Esophagus muscularis mucosa (tissue), 4 donors: ENCODE results near the gene AUNIP. TPM values are rescaled to one million over a fixed set of nuclear protein-coding genes. Genes with fewer than 3 reads are reported as not detected.
"Not testable (repeated sequence)": the region's sequence is repeated elsewhere in the genome, so short reads cannot be mapped to it uniquely, and the experiment has no call there.

ENCODE experiments used
- DNase-seq: peaks from one replicate; pipeline ENCODE4 v3.0.0-alpha.2; 2017; ENCODE audit errors: extremely low spot score
- H3K27ac ChIP-seq, 4 donors: fragments of 200-600 bp; sonication (generic); replicated peaks in 1 of 4; 1 replicate in 3 of 4; 2 replicates in 1 of 4; pipeline ENCODE4 v1.5.1; 2016 to 2019; ENCODE audit warnings: mild to moderate bottlenecking in 1 of 4
- H3K27me3 ChIP-seq, 4 donors: fragments of 200-600 bp; sonication (generic); one replicate each; pipeline versions ENCODE4 v1.5.1 to v1.6.0; 2016 to 2019
- H3K36me3 ChIP-seq, 4 donors: fragments of 200-600 bp; sonication (generic); one replicate each; pipeline ENCODE4 v1.5.1; 2016 to 2019
- H3K4me1 ChIP-seq, 4 donors: fragments of 200-600 bp; sonication (generic); one replicate each; pipeline ENCODE4 v1.5.1; 2016 to 2019
- H3K4me3 ChIP-seq, 4 donors: fragments of 200-600 bp; sonication (generic); 1 replicate in 2 of 4; 2 replicates in 2 of 4; pipeline ENCODE4 v1.5.1; 2016 to 2019; ENCODE audit warnings: mild to moderate bottlenecking in 4 of 4, moderate library complexity in 1 of 4
- H3K9me3 ChIP-seq, 4 donors: fragments of 200-600 bp; sonication (generic); 1 replicate in 3 of 4; 2 replicates in 1 of 4; pipeline ENCODE4 v1.5.1; 2016 to 2019
- EP300 ChIP-seq: sonication (generic); formaldehyde crosslinking; IDR thresholded peaks from one replicate; pipeline ENCODE4 v1.6.1; 2017; ENCODE audit warnings: antibody characterized with exemption
- POLR2A ChIP-seq: fragments of 450-650 bp; IDR thresholded peaks from one replicate; pipeline ENCODE4 v1.6.1; 2017; ENCODE audit warnings: antibody characterized with exemption, moderate library complexity, mild to moderate bottlenecking, low read depth
- POLR2AphosphoS5 ChIP-seq, 2 donors: sonication (generic); formaldehyde crosslinking; IDR thresholded peaks; one replicate each; pipeline ENCODE4 v1.6.1; 2017; ENCODE audit warnings: antibody characterized with exemption in 2 of 2
- WGBS: methylation state at CpG from one replicate; pipeline ENCODE4 v1.1.5; 2018; 5-methylcytosine and 5-hydroxymethylcytosine counted together
- intact Hi-C: fragments of 100-400 bp; cut with DNase I; formaldehyde crosslinking; loops from one replicate; pipeline ENCODE4 v1.15.1; 2023
- total RNA-seq, 4 donors: library from RNA; depleted of rRNA; stranded (reverse); fragments of >200 nt; gene quantifications; one replicate each; pipeline versions ENCODE4 v1.1.0 to v1.2.1, GENCODE V29; 2016
- TF ChIP-seq, protein P1 (sequence below), 3 experiments: fragments of 200-600 bp in 2 of 3; fragments of 450-650 bp in 1 of 3; sonication (generic) in 2 of 3; IDR thresholded peaks; one replicate each; pipeline ENCODE4 v1.5.1; 2017 to 2019; ENCODE audit warnings: antibody characterized with exemption in 3 of 3, mild to moderate bottlenecking in 2 of 3, moderate library complexity in 1 of 3

The AUNIP gene
- total RNA-seq, 4 donors from 2014 or later = not detected

DNA sequence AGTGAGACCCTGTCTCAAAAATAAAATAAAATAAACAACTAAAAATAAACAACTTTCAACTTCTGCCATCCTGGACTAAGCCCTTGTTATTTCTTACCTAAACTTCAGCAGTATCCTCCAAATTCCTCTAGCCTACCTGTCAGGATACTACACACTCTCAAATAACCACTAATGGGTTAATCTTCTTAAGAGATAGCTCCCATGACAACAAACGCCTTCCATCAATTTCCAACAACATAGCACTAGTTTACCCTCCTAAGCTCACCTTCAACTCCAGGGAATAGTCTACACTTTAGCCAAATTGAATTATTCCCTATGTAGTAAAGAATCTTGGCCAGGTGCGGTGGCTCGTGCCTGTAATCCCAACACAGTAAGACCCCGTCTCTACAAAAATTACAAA, 11.3 kb downstream of the AUNIP start:
- WGBS = 69% methylated on average over 4 of the region's 4 CpGs
- Histone ChIP-seq H3K4me3 (no peak overlapping the region), H3K36me3 (no peaks in the 10 kb centered on the region), H3K9me3 (no peaks in the 10 kb centered on the region), H3K27me3 (no peaks in the 10 kb centered on the region), H3K27ac (no peak overlapping the region), H3K4me1 (no peaks in the 10 kb centered on the region)
- no peak for DNase-seq
- no peak for TF ChIP-seq EP300
- intact Hi-C loops = no loop called here

DNA sequence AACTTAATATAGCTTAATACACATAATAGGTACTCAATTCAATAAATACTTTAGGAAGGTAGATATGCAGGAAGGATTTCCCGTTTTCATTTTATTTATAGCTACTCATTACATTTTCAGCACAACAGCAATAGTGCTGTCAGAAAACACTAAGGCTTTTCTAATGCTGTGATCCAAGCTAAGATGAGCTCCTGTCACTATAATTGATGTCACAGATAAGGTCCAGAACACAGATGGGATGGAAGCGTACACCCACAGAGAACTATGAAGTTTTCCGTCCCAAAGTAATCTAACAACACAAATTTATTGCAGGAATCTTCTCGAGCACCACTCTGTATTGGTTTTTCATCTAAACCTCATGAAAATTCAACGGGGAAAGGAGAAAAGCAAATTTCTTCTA, 13.6 kb downstream of the AUNIP start:
- Histone ChIP-seq H3K27me3 (no peaks in the 10 kb centered on the region), H3K36me3 (no peaks in the 10 kb centered on the region), H3K9me3 (no peaks in the 10 kb centered on the region), H3K4me1 (peaks cover 0 to 4% (median 0%) of the 10 kb centered on the region in 4 donors), H3K4me3 (no peak overlapping the region), H3K27ac (no peak overlapping the region)
- DNase-seq = no peak
- TF ChIP-seq, protein P1, sequence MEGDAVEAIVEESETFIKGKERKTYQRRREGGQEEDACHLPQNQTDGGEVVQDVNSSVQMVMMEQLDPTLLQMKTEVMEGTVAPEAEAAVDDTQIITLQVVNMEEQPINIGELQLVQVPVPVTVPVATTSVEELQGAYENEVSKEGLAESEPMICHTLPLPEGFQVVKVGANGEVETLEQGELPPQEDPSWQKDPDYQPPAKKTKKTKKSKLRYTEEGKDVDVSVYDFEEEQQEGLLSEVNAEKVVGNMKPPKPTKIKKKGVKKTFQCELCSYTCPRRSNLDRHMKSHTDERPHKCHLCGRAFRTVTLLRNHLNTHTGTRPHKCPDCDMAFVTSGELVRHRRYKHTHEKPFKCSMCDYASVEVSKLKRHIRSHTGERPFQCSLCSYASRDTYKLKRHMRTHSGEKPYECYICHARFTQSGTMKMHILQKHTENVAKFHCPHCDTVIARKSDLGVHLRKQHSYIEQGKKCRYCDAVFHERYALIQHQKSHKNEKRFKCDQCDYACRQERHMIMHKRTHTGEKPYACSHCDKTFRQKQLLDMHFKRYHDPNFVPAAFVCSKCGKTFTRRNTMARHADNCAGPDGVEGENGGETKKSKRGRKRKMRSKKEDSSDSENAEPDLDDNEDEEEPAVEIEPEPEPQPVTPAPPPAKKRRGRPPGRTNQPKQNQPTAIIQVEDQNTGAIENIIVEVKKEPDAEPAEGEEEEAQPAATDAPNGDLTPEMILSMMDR (IDR thresholded peaks at IDR 0.05) = no peak
- TF ChIP-seq EP300 = no peak
- WGBS = 86% methylated on average over 5 of the region's 5 CpGs
- intact Hi-C loops = no loop called here

DNA sequence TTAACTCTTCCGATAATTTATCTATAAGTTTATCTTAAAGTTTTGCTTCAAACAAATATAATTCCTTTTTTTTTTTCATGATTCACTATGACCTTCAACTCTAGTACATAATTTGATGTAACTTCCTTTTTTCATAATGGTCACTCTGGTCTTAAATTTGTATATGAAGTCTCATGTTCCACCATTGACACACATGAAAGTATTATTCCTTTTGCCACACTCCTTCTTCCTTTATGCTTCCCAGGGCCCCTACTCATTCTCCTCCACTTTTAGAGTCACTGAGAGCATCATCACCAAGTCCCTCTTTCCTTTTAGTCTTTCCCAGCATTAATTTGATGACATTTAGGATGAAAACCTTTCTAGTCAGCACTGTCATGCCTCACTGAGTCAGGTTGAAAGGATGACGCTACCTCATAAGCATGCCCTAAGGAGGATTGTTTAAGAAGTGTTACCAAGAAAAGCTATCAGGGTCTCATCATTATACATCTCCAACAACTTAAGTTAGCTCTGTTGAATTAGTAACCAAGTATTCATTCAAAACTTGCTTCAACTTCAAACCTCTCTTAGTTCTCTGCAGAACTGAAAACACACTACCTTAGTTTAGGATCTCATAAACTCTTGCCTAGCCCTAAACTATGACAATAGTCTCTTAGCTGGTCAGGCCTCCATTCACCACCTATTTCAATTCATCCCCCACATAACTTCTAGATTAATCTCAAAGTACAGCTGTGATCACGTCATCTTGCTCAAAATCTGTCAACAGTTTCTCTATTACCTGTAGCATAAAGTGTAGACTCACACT, 14.5 kb downstream of the AUNIP start:
- H3K27me3 ChIP-seq = no peaks in the 10 kb centered on the region
- no peak overlapping the region for H3K4me3 ChIP-seq
- WGBS = 91% methylated on average over 3 of the region's 3 CpGs
- no peaks in the 10 kb centered on the region for H3K9me3 ChIP-seq
- TF ChIP-seq, protein P1 (IDR thresholded peaks at IDR 0.05) = no peak
- TF ChIP-seq POLR2AphosphoS5 (IDR thresholded peaks at IDR 0.05) (no peak), POLR2A (no peak), EP300 (no peak)
- no peak for DNase-seq
- H3K4me1 ChIP-seq = peaks cover 0 to 4% (median 0%) of the 10 kb centered on the region in 4 donors
- no peak overlapping the region for H3K27ac ChIP-seq
- intact Hi-C loops = no loop called here
- no peaks in the 10 kb centered on the region for H3K36me3 ChIP-seq

DNA sequence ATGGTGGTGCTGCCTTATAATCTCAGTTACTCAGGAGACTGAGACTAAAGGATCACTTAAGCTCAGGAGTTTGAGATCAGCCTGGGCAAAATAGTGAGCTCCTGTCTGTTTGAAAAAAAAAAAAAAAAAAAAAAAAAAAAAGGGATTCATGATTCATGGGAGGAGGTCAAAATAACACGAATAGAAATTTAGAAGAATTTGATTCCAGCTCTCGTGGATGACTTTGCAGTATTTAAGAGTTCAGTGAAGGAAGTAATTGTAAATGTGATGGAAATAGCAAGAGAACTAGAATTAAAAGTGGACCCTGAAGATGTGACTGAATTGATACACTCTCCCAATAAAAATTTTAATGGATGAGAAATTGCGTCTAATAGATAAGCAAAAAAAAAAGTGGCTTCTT, 15.8 kb downstream of the AUNIP start:
- intact Hi-C loops = no loop called here
- Histone ChIP-seq H3K9me3 (no peaks in the 10 kb centered on the region), H3K4me1 (peaks cover 0 to 4% (median 0%) of the 10 kb centered on the region in 4 donors), H3K27me3 (no peaks in the 10 kb centered on the region), H3K36me3 (no peaks in the 10 kb centered on the region), H3K4me3 (no peak overlapping the region), H3K27ac (no peak overlapping the region)
- WGBS = 91% methylated on average over 3 of the region's 3 CpGs
- TF ChIP-seq POLR2A (no peak), POLR2AphosphoS5 (IDR thresholded peaks at IDR 0.05) (no peak), EP300 (no peak)
- TF ChIP-seq, protein P1 (IDR thresholded peaks at IDR 0.05) = no peak
- DNase-seq = no peak

DNA sequence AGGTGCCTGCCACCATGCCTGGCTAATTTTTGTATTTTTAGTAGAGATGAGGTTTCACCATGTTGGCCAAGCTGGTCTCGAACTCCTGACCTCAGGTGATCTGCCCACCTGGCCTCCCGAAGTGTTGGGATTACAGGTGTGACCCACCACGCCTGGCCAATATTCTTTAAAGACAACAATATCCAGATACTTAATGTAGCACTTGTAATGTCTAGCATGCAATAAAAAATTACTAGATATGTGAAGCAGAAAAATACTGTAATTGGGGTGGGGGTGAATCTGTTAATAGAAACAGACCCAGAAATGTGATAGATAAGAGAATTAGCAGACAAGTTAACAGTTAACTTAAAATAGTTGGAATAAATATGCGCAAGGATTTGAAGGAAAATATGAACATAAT, 19.4 kb downstream of the AUNIP start:
- H3K27ac ChIP-seq, H3K27me3 ChIP-seq, DNase-seq, H3K4me1 ChIP-seq, H3K36me3 ChIP-seq, H3K4me3 ChIP-seq, H3K9me3 ChIP-seq, intact Hi-C loops: not testable (repeated sequence)
- 95% methylated on average over 4 of the region's 4 CpGs for WGBS
